NCI-H1092 treated with DMSO at 0.1 percent for 48 hours (cell line): ENCODE results near the gene TTI1.

Experiments
- DNase-seq: peaks from one replicate; lab custom pipeline; 2025; lab: John Stamatoyannopoulos, UW

Gene TTI1

GRCh38 chr20:38033330-38034107 lies at the start of gene TTI1, which contains the start of gene RPRD1B:
Gene TTI1 (minus strand): TSS chr20:38033456. CDS start chr20:38013816, 19,640 bp downstream.
Gene RPRD1B (plus strand): TSS chr20:38033746. CDS start chr20:38033948, 202 bp downstream.
- DNase-seq: peak; percentile 95

GRCh38 chr20:38082894-38083293 lies 49.6 kb upstream of the TTI1 start:
- DNase-seq: no peak

- no peak for DNase-seq
Measured at GRCh38 chr20:38081575-38081974, 48.3 kb upstream of the TTI1 start.

- no peak for DNase-seq
Measured at GRCh38 chr20:38079353-38079752, 46.1 kb upstream of the TTI1 start.

- no peak for DNase-seq
Measured at GRCh38 chr20:38078084-38078483, 44.8 kb upstream of the TTI1 start.

GRCh38 chr20:38076548-38076947 lies 43.3 kb upstream of the TTI1 start:
- DNase-seq: no peak

- DNase-seq: no peak
Measured at GRCh38 chr20:38075161-38075998, 42.1 kb upstream of the TTI1 start.

- DNase-seq: peak; percentile 5
Measured at GRCh38 chr20:38073307-38074071, 40.2 kb upstream of the TTI1 start.

GRCh38 chr20:38072898-38073297 lies 39.6 kb upstream of the TTI1 start:
- DNase-seq: no peak

- no peak for DNase-seq
Measured at GRCh38 chr20:38067717-38068365, 34.6 kb upstream of the TTI1 start.

GRCh38 chr20:38066969-38067716 lies 33.9 kb upstream of the TTI1 start:
- no peak for DNase-seq

GRCh38 chr20:38065764-38066375 lies 32.6 kb upstream of the TTI1 start:
- no peak for DNase-seq

- DNase-seq: no peak
Measured at GRCh38 chr20:38063911-38064530, 30.8 kb upstream of the TTI1 start.

- DNase-seq: no peak
Measured at GRCh38 chr20:38062890-38063289, 29.6 kb upstream of the TTI1 start.

- no peak for DNase-seq
Measured at GRCh38 chr20:38061109-38061508, 27.9 kb upstream of the TTI1 start.

- no peak for DNase-seq
Measured at GRCh38 chr20:38060536-38060935, 27.3 kb upstream of the TTI1 start.

GRCh38 chr20:38059832-38060231 lies 26.6 kb upstream of the TTI1 start:
- no peak for DNase-seq

- DNase-seq: peak; percentile 59
Measured at GRCh38 chr20:38057351-38057972, 24.2 kb upstream of the TTI1 start.

- no peak for DNase-seq
Measured at GRCh38 chr20:38055848-38056247, 22.6 kb upstream of the TTI1 start.

GRCh38 chr20:38055294-38055693 lies 22.0 kb upstream of the TTI1 start:
- DNase-seq: no peak
